Stimulated activated CD4-positive, alpha-beta T cell treated with anti-CD3 and anti-CD28 coated beads, Interleukin-12 subunit alpha, Interleukin-12 subunit beta, amount 100 ng/mL, for 24 hours (primary cell): ENCODE measurements around the gene ALPP.
"Not testable (repeated sequence)": the region's sequence is repeated elsewhere in the genome, so short reads cannot be mapped to it uniquely, and the experiment has no call there.

ENCODE experiments used
- DNase-seq, 2 experiments: peaks; one replicate each; pipeline ENCODE4 v3.0.0-alpha.2; 2020; ENCODE audit warnings: low read depth in 2 of 2

The ALPP gene

DNA sequence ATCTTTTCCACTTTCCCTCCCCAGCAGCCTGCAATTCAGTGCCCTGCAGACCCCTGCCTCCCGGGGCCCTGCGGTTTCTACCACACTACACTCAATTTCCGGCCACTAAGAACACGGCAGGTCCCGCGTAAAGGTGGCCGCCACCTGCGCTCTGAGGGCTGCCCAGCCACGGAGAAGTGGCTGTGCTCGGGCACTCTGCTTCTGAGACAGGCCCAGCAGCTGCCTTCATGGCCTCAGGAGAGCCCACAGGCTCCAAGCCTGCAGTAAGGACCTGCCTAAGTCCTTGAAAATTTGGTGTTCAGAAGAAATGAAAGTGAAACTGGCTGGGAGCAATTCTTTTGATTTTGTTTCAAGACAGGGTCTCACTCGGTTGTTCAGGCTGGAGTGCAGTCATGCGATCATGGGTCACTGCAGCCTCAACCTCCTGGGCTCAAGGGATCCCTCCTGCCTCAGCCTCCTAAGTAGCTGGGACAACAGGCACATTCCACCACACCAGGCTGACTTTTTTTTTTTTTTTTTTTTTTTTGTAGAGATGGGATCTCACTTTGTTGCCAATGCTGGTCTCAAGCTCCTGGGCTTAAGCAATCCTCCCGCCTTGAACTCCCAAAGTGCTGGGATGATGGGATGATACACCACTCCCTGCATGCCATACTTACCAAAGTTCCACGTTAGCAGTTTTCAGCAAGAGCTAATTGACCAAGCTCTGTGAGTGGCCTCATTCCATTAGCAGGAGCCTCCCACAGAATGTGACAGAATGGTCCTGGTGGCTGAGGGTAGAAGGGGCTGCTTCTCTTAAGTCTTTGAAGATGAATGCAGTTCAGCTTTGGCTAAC is 14.6 kb upstream of the ALPP start:
- DNase-seq: no peak

DNA sequence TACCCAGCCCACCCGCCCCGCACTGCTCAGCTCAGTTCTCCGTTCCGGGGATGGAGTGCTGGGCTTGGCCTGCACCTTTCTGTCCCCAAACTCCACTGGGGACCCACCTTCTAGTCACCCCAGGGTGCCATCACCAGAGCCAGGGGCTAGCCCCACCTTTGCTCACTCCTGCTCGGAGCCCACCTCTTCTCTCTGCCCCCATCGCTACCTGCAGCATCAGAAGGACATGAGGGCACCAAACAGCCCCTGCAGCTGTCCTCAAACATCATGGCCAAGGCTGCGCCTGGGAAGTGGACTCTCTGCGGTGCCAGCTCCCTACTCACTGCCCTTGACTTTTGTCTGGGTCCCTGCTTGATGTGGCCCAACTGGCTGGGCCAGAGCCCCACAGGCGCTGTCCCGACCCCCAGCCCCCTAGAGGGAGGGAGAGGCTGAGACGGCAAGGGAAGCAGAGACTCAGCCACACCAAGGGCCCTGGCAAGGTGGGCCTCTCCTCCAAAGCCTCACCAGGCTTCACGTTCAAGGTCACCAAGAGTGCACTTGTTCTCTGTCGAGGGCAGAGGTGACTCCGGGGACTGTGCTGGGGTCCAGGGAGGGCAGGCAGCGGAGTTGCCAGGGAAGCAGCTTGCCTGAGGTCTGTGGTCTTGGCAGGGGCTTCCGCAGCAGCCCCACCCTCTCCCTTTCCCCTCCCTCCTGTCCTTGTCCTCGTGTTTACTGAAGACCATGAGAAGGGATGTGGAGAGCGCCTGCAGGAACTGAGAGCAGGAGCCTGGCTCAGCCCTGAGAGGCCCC is 13.6 kb upstream of the ALPP start:
- DNase-seq: not testable (repeated sequence)

DNA sequence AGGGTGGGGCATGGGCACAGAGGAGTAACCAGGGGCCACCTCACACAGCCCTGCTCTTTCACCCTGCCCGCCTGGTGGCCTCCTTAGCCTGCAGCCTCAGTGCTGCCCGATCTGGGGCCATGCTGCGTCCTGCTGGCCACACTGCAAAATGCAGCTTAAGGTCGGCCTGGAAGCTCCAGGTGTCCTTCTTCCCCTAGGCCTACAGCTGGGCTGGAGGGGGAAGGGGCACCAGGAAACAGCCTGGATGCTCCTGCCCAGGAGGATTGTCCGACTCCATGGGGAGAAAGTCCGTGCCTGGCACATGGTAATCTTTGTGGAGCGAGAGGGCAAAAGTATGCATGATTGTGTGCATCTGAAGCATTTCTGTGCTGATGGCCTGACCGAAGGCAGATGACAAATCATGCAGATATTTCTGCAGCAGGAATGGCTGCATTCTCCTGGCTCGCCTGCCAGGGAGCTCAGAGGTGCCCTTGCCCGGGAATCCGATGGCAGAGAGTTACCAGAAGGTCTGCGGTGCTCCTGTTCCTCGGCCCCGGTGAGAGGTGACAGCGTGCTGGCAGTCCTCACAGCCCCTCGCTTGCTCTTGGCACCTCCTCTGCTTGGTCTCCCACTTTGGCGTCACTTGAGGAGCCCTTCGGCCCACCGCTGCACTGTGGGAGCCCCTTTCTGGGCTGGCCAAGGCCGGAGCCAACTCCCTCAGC is 12.8 kb upstream of the ALPP start:
- DNase-seq: no peak

DNA sequence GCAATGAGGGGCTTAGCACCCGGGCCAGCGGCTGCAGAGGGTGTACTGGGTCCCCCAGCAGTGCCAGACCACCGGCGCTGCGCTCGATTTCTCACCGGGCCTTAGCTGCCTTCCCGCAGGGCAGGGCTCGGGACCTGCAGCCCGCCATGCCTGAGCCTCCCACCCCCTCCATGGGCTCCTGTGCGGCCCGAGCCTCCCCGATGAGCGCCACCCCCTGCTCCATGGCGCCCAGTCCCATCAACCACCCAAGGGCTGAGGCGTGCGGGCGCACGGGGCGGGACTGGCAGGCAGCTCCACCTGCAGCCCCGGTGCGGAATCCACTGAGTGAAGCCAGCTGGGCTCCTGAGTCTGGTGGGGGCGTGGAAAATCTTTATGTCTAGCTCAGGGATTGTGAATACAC is 12.1 kb upstream of the ALPP start:
- DNase-seq: not testable (repeated sequence)

DNA sequence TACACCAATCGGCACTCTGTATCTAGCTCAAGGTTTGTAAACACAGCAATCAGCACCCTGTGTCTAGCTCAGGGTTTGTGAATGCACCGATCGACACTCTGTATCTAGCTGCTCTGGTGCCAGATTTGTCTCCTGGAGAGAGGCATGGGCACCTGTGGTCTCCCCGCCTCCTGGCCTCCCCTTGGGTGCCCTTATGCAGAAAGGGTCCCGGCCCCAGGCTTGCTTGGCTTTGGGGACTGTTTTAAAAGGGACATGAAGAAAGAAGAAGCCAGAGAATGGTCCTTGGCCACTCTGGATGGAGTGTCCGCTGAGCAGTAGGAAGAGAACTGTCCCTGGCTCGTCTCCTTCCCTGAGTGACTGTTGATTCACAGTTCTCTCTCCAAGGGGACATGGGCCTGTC is 11.5 kb upstream of the ALPP start:
- DNase-seq: no peak

DNA sequence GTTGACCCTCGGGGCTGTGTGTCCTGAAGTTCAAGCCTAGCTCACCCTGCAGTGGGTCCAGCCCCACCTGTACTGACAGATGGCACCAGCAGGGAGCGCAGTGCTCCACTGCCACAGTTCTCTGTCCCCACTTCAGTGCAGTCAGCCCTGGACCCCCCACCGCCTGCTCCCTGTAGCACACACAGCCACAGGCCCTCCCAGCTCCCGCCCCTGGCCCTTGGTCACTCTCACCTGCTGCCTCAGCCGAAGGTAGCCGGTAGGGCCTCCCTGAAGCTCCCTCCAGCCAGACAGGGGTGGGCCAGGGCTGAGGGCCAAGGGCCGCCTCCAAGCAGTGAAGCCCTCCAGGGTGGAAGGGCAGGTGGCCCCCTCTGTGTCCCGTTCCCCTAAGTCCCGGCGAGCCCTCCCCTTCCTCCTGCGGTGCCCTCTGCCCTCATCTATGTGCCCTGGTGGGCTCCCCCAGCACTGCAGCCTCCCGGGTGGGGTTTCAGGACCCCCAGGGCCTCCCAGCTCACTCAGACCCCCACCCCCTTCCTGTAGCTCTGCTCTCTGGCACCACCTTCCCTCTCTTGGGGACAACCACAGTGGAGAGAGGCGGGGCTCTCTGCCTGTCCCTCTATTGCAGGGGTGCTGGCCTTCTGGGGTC is 10.8 kb upstream of the ALPP start:
- DNase-seq: no peak

DNA sequence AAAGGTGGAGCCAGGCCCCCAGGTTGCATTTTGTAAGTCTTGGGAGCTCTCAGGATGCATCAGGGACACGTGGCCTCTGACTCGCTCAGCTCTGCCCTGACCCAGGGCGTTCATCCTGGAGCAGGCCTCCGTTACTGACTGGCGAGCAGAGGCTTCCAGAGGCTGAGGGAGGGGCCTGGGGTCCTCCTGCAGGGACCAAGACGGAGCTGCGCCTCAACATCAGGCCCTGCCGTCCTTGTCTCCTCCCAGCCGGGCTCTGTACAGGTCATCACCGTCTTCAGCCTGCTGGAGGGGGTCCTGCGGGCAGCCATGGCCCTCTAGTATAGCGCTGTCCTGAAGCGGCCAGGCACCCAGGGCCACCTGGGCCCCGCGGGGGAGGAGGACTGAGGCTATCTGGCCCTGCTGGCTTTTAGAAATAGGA is 10.2 kb upstream of the ALPP start:
- DNase-seq: no peak

DNA sequence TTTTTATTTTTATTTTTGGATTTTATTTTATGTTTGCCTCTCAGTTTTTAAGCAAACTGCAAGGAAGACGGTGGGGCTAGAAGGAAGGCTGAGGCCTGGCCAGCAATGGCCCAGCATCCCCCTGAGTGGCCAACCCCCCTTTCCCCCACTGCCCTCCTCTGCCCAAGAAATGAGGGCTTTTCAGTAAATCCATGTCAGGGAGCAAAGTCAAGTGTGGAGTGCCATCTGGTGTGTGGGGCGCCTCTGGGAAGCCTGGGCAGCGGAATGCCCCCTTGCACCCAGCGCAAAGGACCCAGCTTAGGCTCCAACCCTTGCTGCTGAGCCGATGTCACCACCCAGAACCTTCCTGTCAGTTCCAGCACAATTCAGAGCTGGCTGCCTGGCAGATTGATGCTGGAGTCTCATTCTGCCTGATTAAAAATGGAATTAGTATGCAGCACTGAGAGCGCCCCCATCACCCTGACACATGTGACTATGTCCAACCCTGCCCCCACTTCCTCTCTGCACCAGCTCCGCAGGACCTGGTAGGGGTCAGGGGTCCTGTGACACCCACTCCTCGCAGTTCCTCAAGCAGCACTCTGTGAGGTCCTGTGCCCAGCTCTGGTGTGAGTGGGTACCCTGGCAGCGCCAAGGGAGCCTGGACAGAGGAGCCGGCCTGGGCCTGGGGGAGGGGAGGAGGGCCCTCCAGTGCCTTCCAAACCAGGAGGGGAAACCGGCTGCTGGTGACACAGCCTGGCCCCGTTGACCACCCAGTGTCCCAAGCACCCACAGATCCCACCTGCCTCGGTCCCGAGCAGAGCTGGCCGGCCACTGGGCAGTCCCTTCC is 9.2 kb upstream of the ALPP start:
- no peak for DNase-seq

DNA sequence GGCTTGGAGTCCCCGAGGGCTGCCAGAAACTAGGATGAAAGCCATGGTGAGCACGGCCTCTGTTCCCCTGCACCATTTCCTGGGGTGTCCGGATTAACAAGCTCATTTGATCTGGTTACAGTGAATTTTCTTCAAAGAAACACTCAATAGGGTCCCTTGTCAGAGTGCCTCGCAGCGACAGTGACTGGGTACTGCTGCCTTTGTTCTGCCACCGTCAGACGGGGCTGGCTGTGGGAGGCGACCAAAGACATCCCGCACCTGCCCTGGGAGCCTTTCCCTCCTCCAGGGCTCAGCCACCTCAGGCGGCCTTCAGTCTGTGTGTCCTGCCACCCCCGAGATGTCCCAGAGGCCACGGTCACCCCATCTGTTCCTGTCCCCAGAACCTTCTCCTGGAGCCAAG is 8.5 kb upstream of the ALPP start:
- not testable (repeated sequence) for DNase-seq

DNA sequence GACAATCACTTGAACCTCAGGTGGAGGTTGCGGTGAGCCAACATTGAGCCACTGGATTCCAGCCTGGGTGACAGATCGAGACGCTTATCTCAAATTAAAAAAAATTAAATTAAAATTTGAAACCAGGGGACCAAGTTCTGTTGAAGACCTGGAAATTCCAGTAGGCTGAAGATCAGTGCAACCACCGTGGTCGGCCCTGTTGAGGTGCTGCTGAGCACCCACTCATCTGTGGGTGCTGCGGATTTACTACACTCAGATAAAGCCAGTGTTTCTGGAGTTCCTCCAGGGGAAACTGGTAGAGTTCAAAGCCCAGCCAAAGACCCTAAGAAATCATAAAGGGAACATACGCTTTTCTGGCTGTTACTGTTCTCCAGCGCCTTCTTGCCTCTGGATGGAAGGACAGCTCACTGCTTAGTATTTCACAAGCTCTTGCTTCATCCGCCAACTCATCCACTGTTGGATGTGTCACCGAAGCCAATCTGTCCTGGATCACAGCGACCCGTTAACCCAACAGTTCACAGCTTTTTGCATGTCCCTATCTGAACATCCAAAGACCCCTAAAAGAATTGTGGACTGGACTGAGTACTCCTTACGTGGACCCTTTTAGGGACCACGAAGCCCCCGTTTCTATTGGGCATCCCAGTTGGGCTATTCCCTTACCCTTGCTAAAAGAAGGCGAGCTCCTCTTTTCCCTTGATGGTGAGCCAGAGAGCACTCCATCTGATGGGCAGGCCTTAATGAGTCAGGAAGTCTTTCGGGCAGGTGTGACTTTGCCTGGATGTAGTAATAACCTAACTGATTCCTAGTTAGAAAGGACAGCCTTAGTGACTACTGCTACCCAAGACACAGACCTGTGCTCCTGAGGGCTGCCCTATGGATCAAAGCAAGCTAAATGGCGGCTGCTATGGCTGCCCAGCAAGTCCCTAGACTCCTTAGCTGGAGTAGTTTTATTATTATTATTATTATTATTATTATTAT is 6.0 kb upstream of the ALPP start:
- DNase-seq: no peak

DNA sequence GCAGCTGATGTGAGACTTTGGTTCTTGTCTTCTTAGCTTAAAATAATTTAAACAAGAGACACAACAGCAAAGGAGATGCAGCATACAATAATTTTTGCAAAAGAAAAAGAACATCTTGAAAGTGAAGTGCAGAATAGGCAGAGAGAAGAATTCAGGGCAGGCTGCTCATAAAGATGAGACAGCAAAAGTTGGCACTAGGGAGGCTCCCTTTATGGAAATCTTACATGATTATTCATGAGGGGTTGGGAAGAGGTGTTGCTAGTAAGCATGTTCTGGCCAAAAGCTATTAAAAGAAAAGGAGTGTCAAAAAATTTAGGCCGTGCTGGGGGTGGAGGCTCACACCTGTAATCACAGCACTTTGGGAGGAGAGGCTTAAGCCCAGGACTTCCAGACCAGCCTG is 4.2 kb upstream of the ALPP start:
- DNase-seq: no peak

DNA sequence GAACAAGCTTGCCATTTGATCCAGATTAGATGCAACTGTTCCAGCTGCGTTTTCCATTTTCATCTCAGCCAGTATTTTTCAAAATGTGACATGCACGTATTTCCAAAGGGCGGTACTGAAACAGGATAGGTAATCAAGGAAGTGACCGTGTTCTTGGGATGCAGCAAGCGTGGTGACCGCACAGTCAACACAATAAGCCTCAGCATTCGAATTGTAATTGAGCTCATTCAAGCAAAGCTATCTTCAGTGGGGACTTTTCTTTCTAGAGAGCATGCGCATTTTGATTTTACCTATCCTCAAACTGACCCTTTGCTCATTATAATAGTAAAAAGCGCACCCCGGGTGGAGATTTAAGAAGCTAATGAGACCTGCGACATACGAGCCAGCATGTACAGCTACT is 3.4 kb upstream of the ALPP start:
- DNase-seq: no peak

DNA sequence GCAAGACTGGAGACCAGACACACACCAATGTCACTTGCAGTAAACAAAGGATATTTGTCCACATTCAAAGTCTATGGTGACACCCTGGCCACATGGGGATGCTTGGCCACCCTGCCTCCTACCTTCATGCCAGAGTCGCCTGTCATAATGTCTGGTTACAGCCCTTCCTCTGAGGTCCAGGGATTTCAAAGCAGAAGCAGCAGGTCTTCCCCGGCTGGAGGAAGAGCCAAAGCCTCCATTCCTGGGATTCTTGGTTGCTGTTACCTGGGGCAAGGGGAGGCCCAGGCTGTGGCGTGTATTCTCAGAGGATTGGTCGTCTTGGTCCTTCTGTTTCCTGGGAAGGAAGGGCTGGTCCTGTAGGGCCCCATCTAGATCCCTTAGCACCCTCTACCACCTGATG is 2.3 kb upstream of the ALPP start:
- DNase-seq: no peak

DNA sequence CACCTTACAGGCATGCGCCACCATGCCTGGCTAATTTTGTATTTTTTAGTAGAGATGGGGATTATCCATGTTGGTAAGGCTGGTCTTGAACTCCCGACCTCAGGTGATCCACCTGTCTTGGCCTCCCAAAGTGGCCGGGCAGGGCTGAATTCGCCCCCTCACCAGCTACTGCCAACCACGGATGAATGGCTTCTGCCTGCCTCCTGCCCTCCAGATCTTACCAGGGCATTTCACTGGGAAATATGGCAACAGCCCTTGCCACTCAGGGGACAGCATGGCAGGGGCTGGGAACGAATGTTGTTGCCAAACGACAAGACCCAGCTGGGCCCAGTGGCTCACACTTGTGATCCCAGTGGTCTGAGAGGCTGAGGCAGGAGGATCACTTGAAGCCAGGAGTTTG is 1.8 kb upstream of the ALPP start:
- DNase-seq: no peak

DNA sequence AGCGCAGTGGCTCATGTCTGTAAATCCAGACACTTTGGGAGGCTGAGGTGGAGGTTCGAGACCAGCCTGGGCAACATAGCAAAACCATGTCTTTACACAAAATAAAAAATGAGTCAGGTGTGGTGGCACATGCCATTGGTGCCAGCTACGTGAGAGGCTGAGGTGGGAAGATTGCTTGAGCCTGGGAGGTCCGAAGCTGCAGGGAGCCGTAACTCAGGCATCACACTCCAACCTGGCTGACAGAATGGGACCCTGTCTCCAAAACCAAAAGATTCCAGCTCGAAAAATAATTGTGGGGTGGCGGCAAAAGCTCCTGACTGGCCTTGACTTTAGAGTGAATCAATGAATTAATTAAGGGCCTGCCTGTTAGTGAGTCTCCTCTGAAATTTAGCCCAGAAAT is 1.2 kb upstream of the ALPP start:
- DNase-seq: no peak

DNA sequence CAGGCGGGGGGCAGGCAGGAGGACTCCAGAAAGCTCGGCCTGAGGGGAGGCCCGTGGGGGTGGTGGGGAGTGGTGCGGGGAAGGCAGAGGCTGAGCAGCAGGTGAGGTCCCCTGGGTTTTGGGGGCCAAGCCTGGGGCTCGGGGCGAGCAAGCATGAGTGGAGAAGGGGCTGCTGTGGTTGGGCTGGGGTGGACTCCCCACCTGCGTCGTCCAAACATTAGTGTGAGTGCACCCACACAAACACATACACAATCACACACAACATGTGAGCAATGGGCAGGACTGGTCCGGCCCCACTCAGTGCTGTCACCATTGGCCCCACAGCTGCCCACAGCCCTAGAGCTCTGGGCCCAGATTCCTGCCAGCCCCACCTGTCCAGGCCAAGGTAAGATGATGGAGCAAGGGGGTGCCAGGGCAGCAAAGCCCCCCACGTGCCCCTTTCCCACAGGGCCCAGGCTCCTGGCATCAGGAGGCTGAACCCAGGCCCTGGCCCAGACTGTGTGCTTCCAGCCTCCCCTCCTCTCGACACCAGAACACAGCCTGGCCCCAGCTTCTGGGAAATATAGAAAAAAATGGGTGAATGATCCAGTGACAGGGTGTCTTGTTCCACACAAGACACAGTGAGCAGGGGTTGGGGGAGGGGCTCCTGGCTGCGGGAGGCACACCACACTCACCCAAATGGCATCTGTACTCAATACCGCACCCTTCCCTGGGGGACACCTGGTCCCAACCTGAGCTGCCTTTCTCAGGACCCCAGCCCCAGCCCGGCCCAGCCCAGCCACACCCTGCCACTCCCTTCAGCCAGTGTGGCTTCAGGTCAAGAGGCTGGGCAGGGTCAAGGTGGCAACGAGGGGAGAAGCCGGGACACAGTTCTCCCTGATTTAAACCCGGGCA is 463 bp upstream of the ALPP start:
- DNase-seq: no peak

DNA sequence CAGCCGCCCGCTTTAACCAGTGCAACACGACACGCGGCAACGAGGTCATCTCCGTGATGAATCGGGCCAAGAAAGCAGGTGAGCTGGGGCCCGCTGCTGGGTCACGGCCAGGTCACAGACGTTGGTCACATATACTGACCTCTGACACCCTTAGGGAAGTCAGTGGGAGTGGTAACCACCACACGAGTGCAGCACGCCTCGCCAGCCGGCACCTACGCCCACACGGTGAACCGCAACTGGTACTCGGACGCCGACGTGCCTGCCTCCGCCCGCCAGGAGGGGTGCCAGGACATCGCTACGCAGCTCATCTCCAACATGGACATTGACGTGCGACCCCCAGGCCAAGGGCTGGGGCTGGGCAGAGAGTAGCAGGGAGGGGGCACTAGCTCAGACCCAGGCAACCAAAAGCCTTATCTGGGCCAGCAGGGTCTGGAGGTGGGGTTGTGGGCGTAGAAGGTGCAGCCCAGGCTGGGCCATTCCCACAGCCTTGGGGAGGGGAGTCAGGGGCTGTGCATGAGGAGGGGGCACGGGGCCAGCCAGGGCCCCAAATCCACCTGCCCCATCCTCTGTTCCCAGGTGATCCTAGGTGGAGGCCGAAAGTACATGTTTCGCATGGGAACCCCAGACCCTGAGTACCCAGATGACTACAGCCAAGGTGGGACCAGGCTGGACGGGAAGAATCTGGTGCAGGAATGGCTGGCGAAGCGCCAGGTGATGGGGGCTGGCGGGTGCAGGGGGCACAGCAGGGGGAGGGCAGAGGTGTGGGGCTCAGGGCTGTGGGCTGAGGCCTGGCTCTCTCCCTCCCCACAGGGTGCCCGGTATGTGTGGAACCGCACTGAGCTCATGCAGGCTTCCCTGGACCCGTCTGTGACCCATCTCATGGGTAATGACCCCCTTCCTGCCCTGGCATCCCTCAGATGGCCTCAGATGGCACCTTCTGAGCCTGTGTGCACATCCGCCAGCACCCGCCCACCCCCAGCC is 1.3 kb downstream of the ALPP start:
- not testable (repeated sequence) for DNase-seq
